Caco-2 (cell line): Measurements from ENCODE around the gene HSPA12A. TPM values are rescaled to one million over a fixed set of nuclear protein-coding genes. Genes with fewer than 3 reads are reported as not detected.

Experiments
- BruUV-seq: library from RNA; stranded (reverse); fragments of 400-500 nt; replicated peaks from 2 replicates; lab custom pipeline; 2021; lab: Mats Ljungman, UMichigan
- CTCF ChIA-PET: fragments of 300-600 bp; sonication (Branson Sonifier 250); formaldehyde crosslinking; loops from one replicate; lab custom pipeline; 2022; ENCODE audit warnings: antibody characterized with exemption; lab: Charles Lee
- POLR2A ChIA-PET: fragments of 300-600 bp; sonication (Branson Sonifier 250); formaldehyde crosslinking; loops from one replicate; lab custom pipeline; 2022; ENCODE audit warnings: antibody characterized with exemption; lab: Charles Lee
- DNase-seq, 2 experiments: peaks; one replicate each; pipeline versions ENCODE4 v3.0.0 to v3.0.0-alpha.2; 2020 to 2022
- H3K27me3 ChIP-seq: replicated peaks from 2 replicates; pipeline ENCODE4 v1.6.0; 2011; ENCODE audit warnings: low read length; ENCODE audit not compliant: control insufficient read depth, insufficient read depth
- H3K36me3 ChIP-seq: 2 replicates; pipeline ENCODE4 v1.5.1; 2011; ENCODE audit warnings: low read length; ENCODE audit not compliant: control insufficient read depth, insufficient read depth
- H3K4me1 ChIP-seq: fragments of 250-450 bp; sonication (Bioruptor Pico); 2 replicates; pipeline ENCODE4 v1.5.1; 2020; ENCODE audit warnings: mild to moderate bottlenecking
- H3K4me3 ChIP-seq: 2 replicates; pipeline ENCODE4 v1.5.1; 2011; ENCODE audit warnings: low read depth, mild to moderate bottlenecking, control low read depth, low read length
- H3K9me3 ChIP-seq: fragments of 250-450 bp; sonication (Bioruptor Pico); 2 replicates; pipeline ENCODE4 v1.5.1; 2020; ENCODE audit warnings: mild to moderate bottlenecking, moderate library complexity
- H3K27ac Mint-ChIP-seq: one replicate; pipeline ENCODE4 v1.8.0; 2022; ENCODE audit warnings: mixed read lengths; ENCODE audit not compliant: unreplicated experiment
- H3K27me3 Mint-ChIP-seq: one replicate; pipeline ENCODE4 v1.8.0; 2022; ENCODE audit warnings: mixed read lengths; ENCODE audit not compliant: insufficient read depth, unreplicated experiment
- H3K36me3 Mint-ChIP-seq: one replicate; pipeline ENCODE4 v1.8.0; 2022; ENCODE audit warnings: mild to moderate bottlenecking, mixed read lengths; ENCODE audit not compliant: insufficient read depth, unreplicated experiment
- H3K4me1 Mint-ChIP-seq: one replicate; pipeline ENCODE4 v1.8.0; 2022; ENCODE audit warnings: low read depth, mixed read lengths; ENCODE audit not compliant: unreplicated experiment
- H3K4me3 Mint-ChIP-seq: one replicate; pipeline ENCODE4 v1.8.0; 2022; ENCODE audit warnings: mild to moderate bottlenecking, moderate library complexity, mixed read lengths; ENCODE audit not compliant: unreplicated experiment
- H3K9me3 Mint-ChIP-seq: one replicate; pipeline ENCODE4 v1.8.0; 2022; ENCODE audit warnings: mixed read lengths; ENCODE audit not compliant: unreplicated experiment
- CTCF ChIP-seq, 2 experiments: fragments of 200-600 bp in 1 of 2; IDR thresholded peaks; 1 replicate in 1 of 2; 2 replicates in 1 of 2; pipeline versions ENCODE4 v1.5.1 to v1.8.0; 2011 to 2022; ENCODE audit warnings: antibody characterized with exemption in 1 of 2, control low read depth in 1 of 2, inconsistent platforms in 1 of 2, low read depth in 1 of 2, low read length in 1 of 2, mild to moderate bottlenecking in 1 of 2, moderate library complexity in 1 of 2; ENCODE audit not compliant: insufficient read depth in 1 of 2, severe bottlenecking in 1 of 2, unreplicated experiment in 1 of 2
- intact Hi-C: fragments of 100-400 bp; cut with micrococcal nuclease; formaldehyde crosslinking; loops from one replicate; pipeline ENCODE4 v1.10.0; 2022; ENCODE audit not compliant: unreplicated experiment
- total RNA-seq: library from RNA; stranded (reverse); gene quantifications from 2 replicates; pipeline ENCODE4 v1.2.3, GENCODE V29; 2022

HSPA12A gene
- total RNA-seq, 1 experiment from 2014 or later, result 27.0 TPM

- BruUV-seq, result no TSS peak
- ChIA-PET POLR2A (no interaction called here), CTCF (no interaction called here)
- H3K4me1 ChIP-seq, result peaks cover 19% of the 10 kb centered on the region
- Mint-ChIP-seq H3K9me3 (peaks cover 12% of the 10 kb centered on the region), H3K4me3 (no peak overlapping the region), H3K4me1 (peaks cover 15% of the 10 kb centered on the region), H3K27me3 (no peaks in the 10 kb centered on the region), H3K36me3 (no peaks in the 10 kb centered on the region), H3K27ac (no peak overlapping the region)
- intact Hi-C loops, result loop anchor here (10.0 kb wide), 1 partner anchor 553 kb away; no protein-coding TSS in a partner anchor
- H3K9me3 ChIP-seq, result no peaks in the 10 kb centered on the region; the same call in 1 of the 2 replicates
- no peak for TF ChIP-seq CTCF (IDR thresholded peaks at IDR 0.05; ENCODE audit: insufficient read depth in 1 of 2, low read depth in 1 of 2, low read length in 1 of 2, severe bottlenecking in 1 of 2, unreplicated experiment in 1 of 2)
- no peak overlapping the region for H3K4me3 ChIP-seq
- no peak for DNase-seq
- no peaks in the 10 kb centered on the region for H3K36me3 ChIP-seq
- no peaks in the 10 kb centered on the region for H3K27me3 ChIP-seq
Measured at GRCh38 chr10:116621476-116621875, 120.9 kb downstream of the HSPA12A start.

Other genes starting within 250 kb of the HSPA12A start
- gene PNLIP, start 196.6 kb downstream of the HSPA12A start, total RNA-seq, result not detected in 2 replicates
- not detected in 2 replicates for gene PNLIPRP1, start 151.6 kb downstream of the HSPA12A start, total RNA-seq
- gene PNLIPRP2, start 121.6 kb downstream of the HSPA12A start, total RNA-seq, result 0.67 and 1.00 TPM in 2 replicates
- not detected in 2 replicates for gene ENO4, start 106.9 kb upstream of the HSPA12A start, total RNA-seq